Stomach (tissue), 9 donors: ENCODE measurements around the gene LRP1B. TPM values are rescaled to one million over a fixed set of nuclear protein-coding genes. Genes with fewer than 3 reads are reported as not detected.

ENCODE experiments used
- DNase-seq, 2 donors: peaks; one replicate each; pipeline versions ENCODE4 v3.0.0 to v3.0.0-alpha.2; 2013 to 2019
- H3K27ac ChIP-seq, 5 donors: fragments of 200-600 bp in 4 of 5; sonication (generic) in 4 of 5; one replicate each; pipeline ENCODE4 v1.5.1; 2013 to 2019; ENCODE audit warnings: mild to moderate bottlenecking in 1 of 5, moderate library complexity in 1 of 5
- H3K27me3 ChIP-seq, 3 donors: fragments of 200-600 bp; sonication (generic); one replicate each; pipeline ENCODE4 v1.5.1; 2017 to 2019; ENCODE audit warnings: mixed run types in 1 of 3
- H3K36me3 ChIP-seq, 4 donors: fragments of 200-600 bp; sonication (generic); 1 replicate in 3 of 4; 2 replicates in 1 of 4; pipeline ENCODE4 v1.5.1; 2016 to 2019
- H3K4me1 ChIP-seq, 4 donors: fragments of 200-600 bp; sonication (generic); one replicate each; pipeline ENCODE4 v1.5.1; 2016 to 2019
- H3K4me3 ChIP-seq, 4 donors: fragments of 200-600 bp; sonication (generic) in 3 of 4; one replicate each; pipeline ENCODE4 v1.5.1; 2016 to 2019; ENCODE audit warnings: mild to moderate bottlenecking in 1 of 4
- H3K9me3 ChIP-seq, 4 donors: fragments of 200-600 bp; sonication (generic); one replicate each; pipeline ENCODE4 v1.5.1; 2016 to 2019
- CTCF ChIP-seq, 7 experiments: fragments of 450-650 bp in 4 of 7; fragments of 200-600 bp in 3 of 7; sonication (generic) in 3 of 7; IDR thresholded peaks; one replicate each; pipeline ENCODE4 v1.5.1; 2016 to 2019; ENCODE audit warnings: antibody characterized with exemption in 7 of 7, control low read depth in 2 of 7, mild to moderate bottlenecking in 1 of 7
- EP300 ChIP-seq: sonication (generic); formaldehyde crosslinking; IDR thresholded peaks from one replicate; pipeline ENCODE4 v1.6.1; 2017; ENCODE audit warnings: antibody characterized with exemption
- POLR2A ChIP-seq, 4 donors: fragments of 450-650 bp; IDR thresholded peaks; one replicate each; pipeline ENCODE4 v1.6.1; 2016; ENCODE audit warnings: antibody characterized with exemption in 4 of 4, control low read depth in 2 of 4, mild to moderate bottlenecking in 1 of 4, moderate library complexity in 1 of 4
- POLR2AphosphoS5 ChIP-seq, 3 donors: sonication (generic); formaldehyde crosslinking; IDR thresholded peaks; one replicate each; pipeline ENCODE4 v1.6.1; 2016; ENCODE audit warnings: antibody characterized with exemption in 3 of 3
- WGBS, 5 donors: extraction: QIAGEN DNeasy Blood & Tissue Kit in 3 of 5; methylation state at CpG; one replicate each; pipeline versions ENCODE4 v1.1.5 to v1.1.7; 2013 to 2018; 5-methylcytosine and 5-hydroxymethylcytosine counted together
- intact Hi-C: fragments of 100-400 bp; cut with DNase I; formaldehyde crosslinking; loops from one replicate; pipeline ENCODE4 v1.15.1; 2023; ENCODE audit warnings: low total_unique reads
- polyA plus RNA-seq, 3 donors: library from polyadenylated mRNA; stranded (reverse); fragments of 200-250 nt; gene quantifications; one replicate each; pipeline ENCODE4 v1.2.3, GENCODE V29; 2013
- total RNA-seq, 5 donors: library from RNA; depleted of rRNA; stranded (reverse); fragments of >200 nt; gene quantifications; one replicate each; pipeline versions ENCODE4 v1.1.0 to v1.2.3, GENCODE V29; 2014 to 2016
- donor health status: healthy with polysubstance abuse.
- donor health status: Bipolar disorder and iron deficiency.
- donor health status: healthy.

The LRP1B gene
- total and polyA plus RNA-seq, 8 donors: under 0.01 to 9.0 (median 0.38) TPM

GRCh38 chr2:141364821-141365220, 766.0 kb downstream of the LRP1B start:
- no peaks in the 10 kb centered on the region for H3K4me1 ChIP-seq
- H3K4me3 ChIP-seq: no peak overlapping the region
- H3K36me3 ChIP-seq: no peaks in the 10 kb centered on the region
- intact Hi-C loops: no loop called here
- TF ChIP-seq EP300 (no peak), POLR2A (IDR thresholded peaks at IDR 0.05) (no peak), CTCF (IDR thresholded peaks at IDR 0.05) (no peak), POLR2AphosphoS5 (IDR thresholded peaks at IDR 0.05) (no peak)
- no peaks in the 10 kb centered on the region for H3K9me3 ChIP-seq
- no peak overlapping the region for H3K27ac ChIP-seq
- peak in 1 of 2 donors; percentile 5 for DNase-seq
- no peaks in the 10 kb centered on the region for H3K27me3 ChIP-seq
- 70 to 86% (median 81%) methylated on average over 1 of the region's 1 CpG for WGBS, 5 donors

DNA sequence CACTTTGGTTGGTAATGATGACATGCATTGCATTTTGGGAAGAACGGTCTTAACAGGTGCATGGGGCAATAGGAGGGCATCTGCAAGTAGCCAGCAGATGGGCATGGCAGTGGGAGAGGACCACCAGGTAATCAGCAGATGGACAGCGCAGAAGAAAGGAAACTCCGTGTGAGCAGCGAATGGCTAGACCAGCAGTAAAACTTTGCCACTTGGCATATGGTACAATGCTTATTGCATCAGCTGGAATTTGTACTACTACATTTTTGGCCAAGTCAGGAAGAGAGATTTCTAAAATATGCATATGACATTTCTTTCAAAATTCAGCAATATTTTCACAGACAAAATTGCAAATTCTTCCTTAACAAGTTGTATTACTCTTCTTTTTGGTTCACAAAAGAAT, 768.5 kb downstream of the LRP1B start:
- H3K9me3 ChIP-seq: no peaks in the 10 kb centered on the region
- H3K27ac ChIP-seq: no peak overlapping the region
- H3K27me3 ChIP-seq: no peaks in the 10 kb centered on the region
- no peak overlapping the region for H3K4me3 ChIP-seq
- WGBS, 5 donors: 86 to 96% (median 92%) methylated on average over 4 of the region's 4 CpGs
- intact Hi-C loops: no loop called here
- TF ChIP-seq EP300 (no peak), POLR2AphosphoS5 (IDR thresholded peaks at IDR 0.05) (no peak), CTCF (IDR thresholded peaks at IDR 0.05) (no peak), POLR2A (IDR thresholded peaks at IDR 0.05) (no peak)
- H3K4me1 ChIP-seq: no peaks in the 10 kb centered on the region
- DNase-seq: no peak
- H3K36me3 ChIP-seq: no peaks in the 10 kb centered on the region

GRCh38 chr2:141348481-141348880, 782.3 kb downstream of the LRP1B start:
- Histone ChIP-seq H3K36me3 (no peaks in the 10 kb centered on the region), H3K27ac (no peak overlapping the region), H3K4me3 (no peak overlapping the region), H3K9me3 (no peaks in the 10 kb centered on the region), H3K27me3 (no peaks in the 10 kb centered on the region), H3K4me1 (no peaks in the 10 kb centered on the region)
- TF ChIP-seq EP300 (no peak), POLR2AphosphoS5 (IDR thresholded peaks at IDR 0.05) (no peak), CTCF (IDR thresholded peaks at IDR 0.05) (no peak), POLR2A (IDR thresholded peaks at IDR 0.05) (no peak)
- no peak for DNase-seq
- intact Hi-C loops: no loop called here
- WGBS, 5 donors: 92 to 96% (median 95%) methylated on average over 1 of the region's 1 CpG

DNA sequence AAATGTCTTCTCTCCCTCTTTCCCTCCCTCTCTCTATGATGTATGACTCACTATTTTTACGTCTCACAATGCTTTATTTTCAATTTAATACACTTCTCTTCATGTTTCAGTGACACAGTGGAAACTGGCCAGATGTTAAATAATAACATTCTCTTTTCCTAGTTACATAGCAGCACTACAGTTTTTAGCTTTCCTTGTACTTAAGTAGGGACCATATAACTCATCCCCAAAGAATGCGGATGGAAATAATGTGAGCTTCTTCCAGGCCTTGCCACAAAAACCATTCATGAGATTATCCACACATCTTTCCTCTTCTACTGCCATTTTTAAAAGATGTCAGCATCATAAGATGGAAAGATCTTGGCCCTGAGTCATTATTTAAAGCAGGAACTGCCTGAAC, 789.4 kb downstream of the LRP1B start:
- intact Hi-C loops: no loop called here
- WGBS, 5 donors: 56 to 76% (median 69%) methylated on average over 2 of the region's 2 CpGs
- H3K36me3 ChIP-seq: no peaks in the 10 kb centered on the region

More for the DNA sequence above, 789.4 kb downstream of the LRP1B start:
- Histone ChIP-seq H3K27me3 (no peaks in the 10 kb centered on the region), H3K9me3 (no peaks in the 10 kb centered on the region), H3K4me3 (no peak overlapping the region), H3K27ac (no peak overlapping the region), H3K4me1 (no peaks in the 10 kb centered on the region)
- peak in 1 of 2 donors; percentile 58 for DNase-seq
- TF ChIP-seq POLR2A (IDR thresholded peaks at IDR 0.05): no peak
- no peak for TF ChIP-seq POLR2AphosphoS5 (IDR thresholded peaks at IDR 0.05)
- no peak for TF ChIP-seq EP300
- no peak for TF ChIP-seq CTCF (IDR thresholded peaks at IDR 0.05)
